Neural cell (in vitro differentiated cells): ENCODE measurements around the gene ARHGEF37. TPM values are rescaled to one million over a fixed set of nuclear protein-coding genes. Genes with fewer than 3 reads are reported as not detected.

ENCODE experiments used
- H2AFZ ChIP-seq: fragments of 200-600, 300-800 bp; sonication (generic), shearing (Covaris generic); 2 replicates; pipeline ENCODE4 v1.6.0; 2014; ENCODE audit warnings: low read depth, mild to moderate bottlenecking, antibody characterized with exemption, low read length, moderate library complexity
- H3F3A ChIP-seq: fragments of 200-600 bp; shearing (Covaris generic); 2 replicates; pipeline ENCODE4 v1.6.1; 2016; ENCODE audit warnings: mild to moderate bottlenecking, moderate library complexity, mixed read lengths, antibody characterized with exemption, low read length; ENCODE audit not compliant: insufficient read depth, poor library complexity, severe bottlenecking
- H3K27ac ChIP-seq: fragments of 200-600, 300-800 bp; sonication (generic), shearing (Covaris generic); 2 replicates; pipeline ENCODE4 v1.5.1; 2014; ENCODE audit warnings: mild to moderate bottlenecking, low read length, moderate library complexity
- H3K27me3 ChIP-seq: fragments of 300-800, 200-600 bp; sonication (generic), shearing (Covaris generic); 2 replicates; pipeline ENCODE4 v1.6.0; 2014; ENCODE audit warnings: mild to moderate bottlenecking, low read depth, low read length, moderate library complexity; ENCODE audit not compliant: insufficient read depth
- H3K36me3 ChIP-seq: fragments of 300-800, 200-600 bp; sonication (generic), shearing (Covaris generic); 2 replicates; pipeline ENCODE4 v1.5.1; 2014; ENCODE audit warnings: mild to moderate bottlenecking, antibody characterized with exemption, low read length, moderate library complexity; ENCODE audit not compliant: insufficient read depth
- H3K4me2 ChIP-seq: fragments of 300-800, 200-600 bp; sonication (generic), shearing (Covaris generic); 2 replicates; pipeline ENCODE4 v1.6.0; 2014; ENCODE audit warnings: mild to moderate bottlenecking, low read length
- H3K4me3 ChIP-seq: fragments of 300-800, 200-600 bp; sonication (generic), shearing (Covaris generic); 2 replicates; pipeline ENCODE4 v1.5.1; 2014; ENCODE audit warnings: mild to moderate bottlenecking, low read length, moderate library complexity
- H3K79me2 ChIP-seq: fragments of 200-600 bp; shearing (Covaris generic); replicated peaks from 2 replicates; pipeline ENCODE4 v1.6.0; 2014; ENCODE audit warnings: mild to moderate bottlenecking, low read length, moderate library complexity; ENCODE audit not compliant: insufficient read depth
- H3K9ac ChIP-seq: fragments of 300-800, 200-600 bp; sonication (generic), shearing (Covaris generic); 2 replicates; pipeline ENCODE4 v1.6.1; 2016; ENCODE audit warnings: mild to moderate bottlenecking, low read length, mixed read lengths
- H3K9me2 ChIP-seq: fragments of 200-600 bp; shearing (Covaris generic); 2 replicates; pipeline ENCODE4 v1.6.1; 2016; ENCODE audit warnings: mild to moderate bottlenecking, low read length, mixed read lengths; ENCODE audit not compliant: insufficient read depth
- H3K9me3 ChIP-seq: fragments of 200-600, 300-800 bp; sonication (generic), shearing (Covaris generic); 2 replicates; pipeline ENCODE4 v1.6.1; 2016; ENCODE audit warnings: mild to moderate bottlenecking, mixed run types, low read length, moderate library complexity, mixed read lengths
- H4K20me1 ChIP-seq: fragments of 200-600 bp; shearing (Covaris generic); 2 replicates; pipeline ENCODE4 v1.6.1; 2016; ENCODE audit warnings: mild to moderate bottlenecking, mixed run types; ENCODE audit not compliant: insufficient read depth
- CTCF ChIP-seq: fragments of 450-650 bp; IDR thresholded peaks from 2 replicates; pipeline ENCODE4 v1.5.1; 2014; ENCODE audit warnings: antibody characterized with exemption, mild to moderate bottlenecking, moderate library complexity; ENCODE audit not compliant: poor library complexity, severe bottlenecking
- EP300 ChIP-seq: fragments of 450-650 bp; conservative IDR thresholded peaks from 2 replicates; pipeline ENCODE4 v1.6.1; 2014; ENCODE audit warnings: antibody characterized with exemption, mild to moderate bottlenecking, moderate library complexity; ENCODE audit not compliant: poor library complexity, severe bottlenecking
- EZH2 ChIP-seq: fragments of 200-600, 300-800 bp; shearing (Covaris generic), sonication (generic); IDR thresholded peaks from 2 replicates; pipeline ENCODE4 v1.6.1; 2014; ENCODE audit warnings: antibody characterized with exemption, low read length, borderline replicate concordance, mild to moderate bottlenecking; ENCODE audit not compliant: insufficient read depth, poor library complexity, severe bottlenecking
- MXI1 ChIP-seq: fragments of 450-650 bp; conservative IDR thresholded peaks from 2 replicates; pipeline ENCODE4 v1.6.1; 2014; ENCODE audit warnings: antibody characterized with exemption, mild to moderate bottlenecking; ENCODE audit not compliant: poor library complexity, severe bottlenecking
- POLR2AphosphoS5 ChIP-seq: IDR thresholded peaks from 2 replicates; pipeline ENCODE4 v1.6.1; 2012
- RAD21 ChIP-seq: fragments of 450-650 bp; conservative IDR thresholded peaks from 2 replicates; pipeline ENCODE4 v1.6.1; 2014; ENCODE audit warnings: antibody characterized with exemption, mild to moderate bottlenecking, moderate library complexity
- REST ChIP-seq: IDR thresholded peaks from 2 replicates; pipeline ENCODE4 v1.6.1; 2012; ENCODE audit warnings: borderline replicate concordance
- SMC3 ChIP-seq: fragments of 450-650 bp; conservative IDR thresholded peaks from 2 replicates; pipeline ENCODE4 v1.6.1; 2014; ENCODE audit warnings: antibody characterized with exemption, mild to moderate bottlenecking, moderate library complexity; ENCODE audit not compliant: poor library complexity
- TAF1 ChIP-seq: IDR thresholded peaks from 2 replicates; pipeline ENCODE4 v1.6.1; 2012; ENCODE audit warnings: low read depth
- polyA plus RNA-seq: library from polyadenylated mRNA; depleted of rRNA; stranded (reverse); fragments of >200 nt; gene quantifications from 2 replicates; pipeline ENCODE4 v1.2.3, GENCODE V29; 2014

Gene ARHGEF37
- polyA plus RNA-seq, 1 donor from 2014 or later: 0.53 TPM

GRCh38 chr5:149675610-149676201 is 94.4 kb downstream of the ARHGEF37 start:
- H3K27ac ChIP-seq: no peak overlapping the region
- H3K36me3 ChIP-seq: no peaks in the 10 kb centered on the region
- TF ChIP-seq TAF1 (no peak), REST (no peak), RAD21 (no peak), SMC3 (no peak), EP300 (no peak), POLR2AphosphoS5 (no peak), MXI1 (no peak), EZH2 (no peak)
- H3K9me3 ChIP-seq: no peaks in the 10 kb centered on the region
- no peaks in the 10 kb centered on the region for H3K27me3 ChIP-seq
- H3F3A ChIP-seq: no peaks in the 10 kb centered on the region
- no peak overlapping the region for H3K9ac ChIP-seq
- H3K4me3 ChIP-seq: no peak overlapping the region
- no peaks in the 10 kb centered on the region for H4K20me1 ChIP-seq
- no peaks in the 10 kb centered on the region for H3K79me2 ChIP-seq
- H3K9me2 ChIP-seq: no peaks in the 10 kb centered on the region
- H2AFZ ChIP-seq: no peak overlapping the region
- H3K4me2 ChIP-seq: no peak overlapping the region

- no peaks in the 10 kb centered on the region for H3K9me2 ChIP-seq
- no peaks in the 10 kb centered on the region for H4K20me1 ChIP-seq
- TF ChIP-seq REST (no peak), POLR2AphosphoS5 (no peak), EP300 (no peak), SMC3 (no peak), MXI1 (no peak), EZH2 (no peak), TAF1 (no peak), RAD21 (no peak), CTCF (no peak)
- no peaks in the 10 kb centered on the region for H3F3A ChIP-seq
- H3K27ac ChIP-seq: no peak overlapping the region
- H3K36me3 ChIP-seq: no peaks in the 10 kb centered on the region
- no peak overlapping the region for H2AFZ ChIP-seq
- H3K4me2 ChIP-seq: no peak overlapping the region
- H3K9ac ChIP-seq: no peak overlapping the region
- no peaks in the 10 kb centered on the region for H3K27me3 ChIP-seq
- H3K79me2 ChIP-seq: no peaks in the 10 kb centered on the region
- H3K4me3 ChIP-seq: no peak overlapping the region
- no peaks in the 10 kb centered on the region for H3K9me3 ChIP-seq
Measured at GRCh38 chr5:149677731-149678130, 96.4 kb downstream of the ARHGEF37 start.
